ENCODE data around the gene NECAB2.

The NECAB2 gene

DNA sequence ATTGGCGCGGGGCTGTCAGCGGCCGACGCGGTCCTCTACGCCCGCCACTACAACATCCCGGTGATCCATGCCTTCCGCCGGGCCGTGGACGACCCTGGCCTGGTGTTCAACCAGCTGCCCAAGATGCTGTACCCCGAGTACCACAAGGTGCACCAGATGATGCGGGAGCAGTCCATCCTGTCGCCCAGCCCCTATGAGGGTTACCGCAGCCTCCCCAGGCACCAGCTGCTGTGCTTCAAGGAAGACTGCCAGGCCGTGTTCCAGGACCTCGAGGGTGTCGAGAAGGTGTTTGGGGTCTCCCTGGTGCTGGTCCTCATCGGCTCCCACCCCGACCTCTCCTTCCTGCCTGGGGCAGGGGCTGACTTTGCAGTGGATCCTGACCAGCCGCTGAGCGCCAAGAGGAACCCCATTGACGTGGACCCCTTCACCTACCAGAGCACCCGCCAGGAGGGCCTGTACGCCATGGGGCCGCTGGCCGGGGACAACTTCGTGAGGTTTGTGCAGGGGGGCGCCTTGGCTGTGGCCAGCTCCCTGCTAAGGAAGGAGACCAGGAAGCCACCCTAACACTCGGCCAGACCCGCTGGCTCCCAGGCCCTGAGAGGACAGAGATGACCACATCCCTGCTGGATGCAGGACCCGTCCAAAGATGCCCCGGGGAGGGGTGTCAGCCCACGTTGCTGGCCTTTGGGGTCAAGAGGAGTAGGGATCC is 2.4 kb upstream of the NECAB2 start:
- H3K4me3 ChIP-seq (ENCODE audit: low read depth, low read length), result no peak overlapping the region
- TF ChIP-seq, protein P1, sequence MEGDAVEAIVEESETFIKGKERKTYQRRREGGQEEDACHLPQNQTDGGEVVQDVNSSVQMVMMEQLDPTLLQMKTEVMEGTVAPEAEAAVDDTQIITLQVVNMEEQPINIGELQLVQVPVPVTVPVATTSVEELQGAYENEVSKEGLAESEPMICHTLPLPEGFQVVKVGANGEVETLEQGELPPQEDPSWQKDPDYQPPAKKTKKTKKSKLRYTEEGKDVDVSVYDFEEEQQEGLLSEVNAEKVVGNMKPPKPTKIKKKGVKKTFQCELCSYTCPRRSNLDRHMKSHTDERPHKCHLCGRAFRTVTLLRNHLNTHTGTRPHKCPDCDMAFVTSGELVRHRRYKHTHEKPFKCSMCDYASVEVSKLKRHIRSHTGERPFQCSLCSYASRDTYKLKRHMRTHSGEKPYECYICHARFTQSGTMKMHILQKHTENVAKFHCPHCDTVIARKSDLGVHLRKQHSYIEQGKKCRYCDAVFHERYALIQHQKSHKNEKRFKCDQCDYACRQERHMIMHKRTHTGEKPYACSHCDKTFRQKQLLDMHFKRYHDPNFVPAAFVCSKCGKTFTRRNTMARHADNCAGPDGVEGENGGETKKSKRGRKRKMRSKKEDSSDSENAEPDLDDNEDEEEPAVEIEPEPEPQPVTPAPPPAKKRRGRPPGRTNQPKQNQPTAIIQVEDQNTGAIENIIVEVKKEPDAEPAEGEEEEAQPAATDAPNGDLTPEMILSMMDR (IDR thresholded peaks at IDR 0.05; ENCODE audit: borderline replicate concordance, insufficient read depth, low read depth, low read length), result no peak

DNA sequence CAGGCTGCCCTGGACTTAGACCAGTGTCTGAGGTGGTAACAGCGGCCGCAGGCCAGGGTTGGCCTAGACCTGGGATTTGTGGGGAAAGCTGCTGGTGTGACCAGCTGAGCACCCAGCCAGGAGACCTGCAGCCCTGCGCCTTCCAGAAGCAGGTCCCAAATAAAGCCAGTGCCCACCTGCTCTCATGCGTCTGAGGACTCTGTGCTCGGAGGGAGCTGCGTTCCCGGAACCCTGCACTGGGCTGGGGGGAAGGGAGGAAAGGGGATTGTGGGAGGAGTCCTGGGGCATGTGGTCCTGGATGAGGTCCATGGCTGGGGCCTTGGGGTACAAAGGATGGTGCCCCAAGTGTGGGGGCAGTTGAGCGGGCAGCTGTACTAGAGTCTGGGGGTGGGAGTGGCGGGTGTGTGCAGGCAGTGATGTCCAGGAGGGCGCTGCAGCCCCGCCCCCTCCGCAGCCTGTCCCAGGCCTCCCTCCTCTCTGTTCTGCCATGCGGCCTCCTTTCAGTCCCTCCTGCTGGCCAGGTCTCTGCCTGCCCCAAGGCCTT is 1.8 kb upstream of the NECAB2 start:
- TF ChIP-seq, protein P1 (IDR thresholded peaks at IDR 0.05; ENCODE audit: borderline replicate concordance, insufficient read depth, low read depth, low read length), result no peak
- H3K4me3 ChIP-seq (ENCODE audit: low read depth, low read length), result no peak overlapping the region

- TF ChIP-seq, protein P1 (IDR thresholded peaks at IDR 0.05; ENCODE audit: borderline replicate concordance, insufficient read depth, low read depth, low read length), result no peak
- no peak overlapping the region for H3K4me3 ChIP-seq (ENCODE audit: low read depth, low read length)
These were observed 953 bp upstream of the NECAB2 start for GRCh38 chr16:83967091-83967490.

DNA sequence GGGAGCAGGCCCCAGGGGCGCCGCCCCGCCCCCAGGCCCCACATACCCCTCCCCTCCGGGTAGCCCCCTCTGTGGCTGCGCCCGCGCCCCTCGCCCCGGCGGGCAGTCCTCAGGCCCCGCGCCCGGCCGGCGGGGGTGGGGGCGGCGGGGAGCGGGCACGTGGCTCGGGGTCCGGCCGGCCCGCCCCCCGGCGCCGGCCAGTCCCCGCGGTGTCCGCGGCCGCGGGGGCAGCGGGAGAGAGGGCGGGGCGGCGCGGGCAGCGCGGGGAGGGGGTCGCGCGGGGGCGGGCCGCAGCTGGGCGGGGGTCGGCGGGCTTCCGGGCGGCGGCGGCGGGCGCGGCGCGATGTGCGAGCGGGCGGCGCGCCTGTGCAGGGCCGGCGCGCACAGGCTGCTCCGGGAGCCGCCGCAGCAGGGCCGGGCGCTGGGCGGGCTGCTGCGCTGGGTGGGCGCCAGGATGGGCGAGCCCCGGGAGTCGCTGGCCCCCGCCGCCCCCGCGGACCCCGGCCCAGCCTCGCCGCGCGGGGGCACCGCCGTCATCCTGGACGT is 335 bp downstream of the NECAB2 start:
- TF ChIP-seq, protein P1 (IDR thresholded peaks at IDR 0.05; ENCODE audit: borderline replicate concordance, insufficient read depth, low read depth, low read length), result no peak
- H3K4me3 ChIP-seq (ENCODE audit: low read depth, low read length), result no peak overlapping the region

GRCh38 chr16:83968891-83969649 is 1.0 kb downstream of the NECAB2 start:
- TF ChIP-seq, protein P1 (IDR thresholded peaks at IDR 0.05; ENCODE audit: borderline replicate concordance, insufficient read depth, low read depth, low read length), result no peak
- no peak overlapping the region for H3K4me3 ChIP-seq (ENCODE audit: low read depth, low read length)

- TF ChIP-seq, protein P1 (IDR thresholded peaks at IDR 0.05; ENCODE audit: borderline replicate concordance, insufficient read depth, low read depth, low read length), result no peak
- H3K4me3 ChIP-seq (ENCODE audit: low read depth, low read length), result no peak overlapping the region
These were observed 1.9 kb downstream of the NECAB2 start for GRCh38 chr16:83969771-83970429.
